Raji (cell line): ENCODE measurements around the gene MYL5.
A peak's percentile ranks its signal among the peaks of the same experiment; 100 is the strongest.

Experiments
- POLR2A ChIP-seq: IDR thresholded peaks from 2 replicates; pipeline ENCODE4 v1.6.1; 2011; ENCODE audit warnings: low read depth, low read length, control low read depth; ENCODE audit not compliant: insufficient read depth

MYL5 gene

DNA sequence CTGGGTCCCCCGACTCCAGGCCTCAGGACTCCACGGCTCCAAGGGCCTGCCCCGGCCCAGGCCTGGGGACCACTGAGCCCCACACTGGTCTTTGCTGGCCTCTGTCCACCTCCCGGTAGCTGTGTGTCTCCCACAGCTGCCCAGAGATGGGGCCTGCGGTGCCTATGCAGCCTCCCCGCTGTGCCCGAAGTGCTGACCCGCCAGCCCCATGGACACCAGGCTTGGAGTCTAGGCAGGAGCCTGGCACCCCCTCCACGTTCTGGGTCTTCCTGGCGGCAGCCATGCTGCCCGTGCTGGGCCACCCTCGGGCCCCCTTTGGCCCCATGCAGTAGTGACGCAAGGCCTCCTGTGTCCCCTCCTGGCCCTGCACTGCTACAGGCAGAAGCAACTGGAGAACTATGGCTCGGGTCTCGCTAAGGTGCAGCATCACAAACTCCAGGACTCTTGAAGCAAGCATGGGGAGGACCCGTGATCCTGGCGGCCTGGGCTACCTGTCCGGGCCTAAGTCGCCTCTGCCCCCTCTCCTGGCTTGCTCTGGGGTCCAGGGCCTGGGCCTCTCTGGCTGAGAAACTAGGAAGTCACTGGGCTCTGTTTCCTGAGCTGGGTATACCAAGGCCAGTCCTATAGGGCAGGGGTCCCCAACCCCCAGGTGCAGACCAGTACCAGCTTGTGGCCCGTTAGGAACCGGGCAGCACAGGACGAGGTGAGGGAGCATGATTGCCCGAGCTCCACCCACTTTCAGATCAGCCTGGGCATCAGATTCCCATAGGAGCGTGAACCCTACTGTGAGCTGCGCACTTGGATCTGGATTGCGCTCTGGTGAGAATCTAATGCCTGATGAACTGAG, 917 bp downstream of the MYL5 start:
- no peak; the same call in 1 of the 2 replicates for TF ChIP-seq POLR2A

DNA sequence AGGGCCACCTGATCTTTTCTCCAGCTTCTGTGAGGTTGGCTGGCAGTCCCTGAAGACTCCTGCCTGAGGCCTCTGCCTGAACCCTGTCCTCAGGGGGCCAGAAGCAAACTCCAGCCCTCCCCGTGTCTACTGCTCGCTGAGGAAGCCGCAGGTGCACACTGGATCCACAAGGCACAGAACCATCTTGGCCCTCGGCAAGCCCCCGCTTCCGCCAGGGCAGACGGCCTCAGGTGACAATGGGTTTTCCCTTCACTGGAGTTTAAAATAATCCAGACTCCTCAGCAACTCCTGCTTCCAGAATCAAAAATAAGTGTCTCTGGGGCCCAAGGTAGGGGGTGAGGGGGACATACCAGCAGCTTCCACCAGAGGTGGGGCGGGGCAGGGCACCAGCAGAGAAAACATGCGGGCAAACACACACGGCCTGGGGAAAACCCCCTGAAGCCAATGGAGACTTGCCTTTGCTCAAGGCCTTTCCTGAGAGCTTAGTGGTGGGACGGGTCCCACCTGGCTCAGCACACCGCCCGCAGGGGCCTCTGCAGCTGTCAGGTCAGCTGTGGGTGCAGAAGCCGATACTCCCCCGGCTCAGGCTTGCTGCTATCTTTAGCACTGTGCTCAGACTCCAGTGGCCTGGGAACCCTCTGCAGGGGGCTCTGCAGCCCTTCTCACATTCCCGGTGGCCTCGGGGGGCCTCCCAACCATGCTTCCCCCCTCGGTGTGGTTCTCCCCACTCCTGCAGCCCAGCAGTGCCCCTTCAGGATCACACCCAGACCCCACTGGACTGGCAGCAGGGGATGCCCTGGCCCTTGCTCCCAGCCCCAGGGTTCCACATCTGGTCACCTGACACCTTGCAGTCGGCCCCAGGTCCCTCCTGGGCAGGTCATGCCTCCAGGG, 1.9 kb downstream of the MYL5 start:
- no peak for TF ChIP-seq POLR2A

DNA sequence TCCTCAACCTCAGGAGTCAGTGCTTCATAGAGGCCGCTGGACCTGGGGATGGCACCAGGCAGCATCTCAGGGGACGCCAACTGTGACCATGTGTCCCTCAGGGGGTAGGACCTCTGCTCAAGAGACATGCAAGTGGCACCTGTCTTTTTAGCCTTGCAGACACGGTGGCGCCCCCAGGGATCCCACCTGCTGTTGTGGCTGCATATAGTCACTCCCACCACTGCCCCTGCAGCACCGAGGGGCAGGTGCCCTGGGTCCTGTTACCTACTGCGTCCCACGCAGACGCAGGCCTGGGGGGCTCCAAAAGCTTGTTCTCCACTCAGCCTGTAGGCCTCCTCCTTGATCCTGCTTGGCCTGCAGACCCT, 2.5 kb downstream of the MYL5 start:
- peak; percentile 48 for TF ChIP-seq POLR2A

DNA sequence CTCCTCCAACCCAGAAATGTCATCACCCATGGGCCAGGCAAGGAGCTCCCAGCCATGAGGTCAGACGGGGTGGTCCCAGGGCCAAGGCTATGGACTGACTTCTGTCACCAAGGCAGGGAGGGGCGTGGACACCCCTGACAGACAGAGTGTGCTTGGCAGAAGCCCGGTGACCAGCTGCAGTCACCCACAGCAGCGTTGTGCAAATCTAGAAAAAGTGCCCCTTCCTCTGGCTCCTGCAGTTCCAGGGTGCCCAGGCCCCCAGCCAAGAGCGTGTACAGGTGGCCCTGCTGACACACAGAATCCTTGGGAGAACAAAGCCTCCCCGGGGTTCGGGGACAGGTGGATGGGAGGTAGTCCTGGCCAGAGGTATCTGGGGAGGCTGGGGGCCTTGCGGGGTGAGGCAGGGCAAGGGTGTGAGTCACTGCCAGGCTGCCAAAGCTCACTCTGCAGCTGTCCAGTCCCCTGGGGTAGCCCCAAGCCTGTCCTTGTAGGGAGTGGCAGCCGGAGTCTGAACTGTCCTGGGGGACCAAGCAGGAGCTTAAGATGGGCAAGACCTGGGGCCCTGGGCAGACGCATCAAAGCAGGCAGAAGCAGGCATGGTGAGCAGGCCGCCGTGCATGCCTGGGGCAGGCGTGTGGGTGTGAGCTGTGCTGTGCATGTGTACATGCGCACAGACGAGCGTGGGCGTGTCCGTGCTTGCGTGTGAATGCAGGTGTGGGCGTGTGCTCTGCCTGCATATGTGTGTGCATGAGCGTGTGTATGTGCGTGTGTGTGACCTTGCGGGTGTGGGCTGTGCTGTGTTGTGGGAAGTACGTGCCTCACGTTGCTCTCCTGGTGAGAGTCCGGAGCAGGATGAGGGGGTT, 3.3 kb downstream of the MYL5 start:
- TF ChIP-seq POLR2A, result peak; percentile 46; the same call in 1 of the 2 replicates

DNA sequence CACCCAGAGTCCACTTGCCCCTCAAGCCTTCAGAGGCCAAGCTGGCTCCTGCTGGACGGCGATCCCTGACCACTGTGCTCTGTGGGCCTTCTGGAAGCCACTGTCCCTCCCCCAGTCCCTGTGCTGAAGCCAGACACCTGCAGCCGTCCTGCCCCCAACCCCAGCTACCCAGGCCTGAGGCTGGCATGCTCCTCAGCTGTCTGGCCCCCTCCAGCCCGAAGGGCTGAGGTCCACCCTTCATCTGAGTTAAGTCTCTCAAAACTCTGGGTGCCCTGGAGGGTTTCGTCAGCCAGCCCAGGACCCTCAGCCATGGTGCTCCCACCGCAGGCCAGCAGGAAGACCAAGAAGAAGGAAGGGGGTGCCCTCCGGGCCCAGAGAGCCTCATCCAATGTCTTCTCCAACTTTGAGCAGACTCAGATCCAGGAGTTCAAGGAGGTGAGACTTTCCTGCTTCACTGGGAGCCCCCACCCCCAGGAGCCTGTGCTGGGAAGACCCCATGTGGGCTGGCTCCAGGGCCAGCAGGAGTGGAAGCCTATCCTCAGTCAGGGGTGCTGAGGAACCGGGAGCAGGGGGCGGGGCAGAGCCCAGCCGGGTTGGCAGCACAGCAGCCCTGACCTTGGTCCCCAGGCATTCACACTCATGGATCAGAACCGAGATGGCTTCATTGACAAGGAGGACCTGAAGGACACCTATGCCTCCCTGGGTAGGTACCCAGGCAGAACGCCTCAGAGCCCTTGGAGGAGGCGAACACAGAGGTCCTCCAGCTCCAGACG, 4.2 kb downstream of the MYL5 start:
- TF ChIP-seq POLR2A, result peak; percentile 15; the same call in 1 of the 2 replicates

DNA sequence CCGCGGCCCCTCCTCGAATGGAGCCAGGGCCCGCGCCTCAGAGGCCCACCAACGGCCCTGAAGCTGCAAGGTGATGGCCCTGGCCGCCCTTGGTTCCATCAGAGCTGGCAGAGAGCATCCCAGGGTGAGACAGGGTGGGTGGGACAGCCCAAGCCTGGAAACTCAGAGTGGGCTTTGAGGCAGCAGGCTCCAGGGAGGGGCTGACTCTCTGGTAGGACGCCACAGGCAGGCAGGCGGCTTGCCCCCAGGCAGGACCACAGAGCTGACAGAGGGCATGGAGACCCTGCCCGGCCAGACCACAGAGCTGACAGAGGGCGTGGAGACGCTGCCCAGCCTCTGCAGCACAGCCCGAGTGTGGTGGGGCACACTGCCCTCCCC, 4.8 kb downstream of the MYL5 start:
- TF ChIP-seq POLR2A, result no peak

DNA sequence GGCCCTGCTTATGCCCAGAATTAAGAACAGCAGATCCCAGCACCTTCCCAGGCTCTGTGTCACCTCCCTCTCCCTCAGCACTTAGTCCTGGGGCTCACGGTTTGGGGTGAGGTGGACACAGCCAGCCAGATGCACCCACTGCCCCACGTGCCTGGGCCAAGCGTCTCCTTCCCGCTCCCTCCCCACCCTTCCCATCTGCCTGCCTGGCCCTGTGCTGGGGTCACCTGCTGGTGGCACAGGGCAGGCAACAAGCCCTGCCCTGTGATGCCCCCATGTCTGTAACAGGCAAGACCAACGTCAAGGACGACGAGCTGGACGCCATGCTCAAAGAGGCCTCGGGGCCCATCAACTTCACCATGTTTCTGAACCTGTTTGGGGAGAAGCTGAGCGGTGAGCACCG, 5.3 kb downstream of the MYL5 start:
- TF ChIP-seq POLR2A, result no peak

DNA sequence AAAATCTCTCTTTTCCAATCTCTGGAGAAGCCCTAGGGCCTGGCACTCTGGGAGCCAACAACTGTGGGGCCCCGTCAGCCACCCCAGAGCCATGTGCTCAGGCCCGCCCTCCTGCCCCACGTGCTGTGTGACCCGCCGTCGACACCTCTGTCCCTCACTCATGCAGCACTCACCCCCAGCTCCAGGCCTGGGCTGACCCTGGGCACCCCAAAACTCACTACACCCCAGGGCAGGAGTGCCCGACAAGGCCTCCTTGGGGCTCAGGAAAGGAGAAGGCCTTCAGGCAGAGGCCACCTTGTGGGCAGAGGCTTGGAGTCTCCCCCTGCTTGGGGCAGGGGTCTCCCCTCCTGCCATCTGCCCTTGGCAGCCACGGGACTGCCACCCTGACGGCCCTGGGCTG, 5.7 kb downstream of the MYL5 start:
- TF ChIP-seq POLR2A, result no peak

DNA sequence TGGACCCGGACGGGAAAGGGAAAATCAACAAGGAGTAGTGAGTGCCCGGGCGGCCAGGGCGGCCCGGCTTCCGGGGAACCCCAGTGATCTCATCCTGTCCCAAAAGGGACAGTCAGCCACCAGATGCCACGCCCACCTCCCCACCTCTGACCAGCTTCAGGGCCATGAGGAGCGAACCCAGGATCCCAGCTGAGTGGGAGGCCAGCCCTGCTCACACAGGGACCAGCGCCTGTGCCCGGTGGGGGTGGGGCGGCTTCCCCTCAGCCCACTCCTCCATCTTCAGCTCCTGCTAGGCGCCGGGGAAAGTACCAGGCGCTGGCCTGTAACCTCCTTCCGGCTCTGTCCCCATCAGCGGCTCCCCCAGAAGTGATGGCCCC, 6.2 kb downstream of the MYL5 start:
- TF ChIP-seq POLR2A, result no peak

DNA sequence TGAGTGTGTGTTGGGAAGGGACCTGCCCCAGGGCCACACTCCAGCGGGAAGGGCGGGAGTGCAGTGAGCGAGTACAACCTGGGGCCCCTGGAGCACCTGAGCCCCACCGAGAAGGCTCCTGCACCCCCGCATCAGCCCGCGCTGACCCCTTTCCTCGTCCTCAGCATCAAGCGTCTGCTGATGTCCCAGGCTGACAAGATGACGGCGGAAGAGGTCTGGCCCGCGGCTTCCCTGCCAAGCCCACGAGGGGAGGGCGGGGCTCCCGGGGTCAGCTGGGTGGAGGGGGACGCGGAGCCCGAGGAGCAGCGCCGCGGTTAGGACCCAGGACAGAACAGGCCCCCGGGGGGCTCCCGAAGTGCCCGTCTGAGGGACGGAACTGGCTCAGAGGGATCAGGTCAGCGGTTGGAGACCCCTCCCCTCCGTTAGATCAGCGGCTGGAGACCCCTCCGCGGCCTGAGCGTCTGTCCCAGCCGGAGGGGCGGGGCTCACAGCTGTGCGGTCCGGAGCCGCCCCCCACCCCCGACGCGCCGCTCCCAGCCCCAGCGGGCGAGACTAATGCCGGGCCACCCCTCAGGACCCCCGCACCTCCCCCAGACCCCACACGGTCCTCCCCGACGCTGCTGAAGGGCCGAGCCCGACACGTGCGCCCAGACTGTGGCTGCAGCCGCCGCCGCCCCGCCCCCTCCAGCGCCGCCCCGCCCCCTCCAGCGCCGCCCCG, 6.7 kb downstream of the MYL5 start:
- no peak for TF ChIP-seq POLR2A

DNA sequence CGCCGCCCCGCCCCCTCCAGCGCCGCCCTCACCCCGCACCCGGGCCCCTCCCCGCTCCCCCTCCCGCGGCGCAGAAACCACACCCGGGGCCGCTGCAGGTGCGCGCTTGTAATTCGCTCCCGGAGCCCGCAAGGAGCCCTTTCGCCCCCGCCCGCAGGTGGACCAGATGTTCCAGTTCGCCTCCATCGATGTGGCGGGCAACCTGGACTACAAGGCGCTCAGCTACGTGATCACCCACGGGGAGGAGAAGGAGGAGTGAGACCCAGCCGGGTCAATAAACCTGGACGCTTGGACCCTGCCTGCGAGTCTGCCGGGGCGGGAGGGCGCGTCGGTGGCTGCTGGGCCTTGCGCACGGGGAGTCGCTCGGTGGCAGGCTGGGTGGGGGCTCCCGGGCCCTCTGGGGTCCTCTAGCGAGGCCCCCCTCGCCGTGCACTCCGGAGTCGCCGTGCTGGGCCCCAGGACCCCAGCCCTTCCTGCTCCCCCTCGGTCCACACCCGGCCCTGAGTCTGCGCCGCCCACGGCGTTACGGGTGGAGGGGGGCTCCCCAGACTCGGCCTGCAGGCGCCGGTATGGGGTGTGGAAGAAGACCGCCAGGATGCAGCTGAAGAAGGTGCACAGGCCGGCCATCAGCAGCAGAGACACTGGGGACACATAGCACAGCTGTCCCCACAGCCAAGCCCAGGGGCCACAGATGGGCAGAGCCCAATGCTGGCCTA, 7.6 kb downstream of the MYL5 start:
- TF ChIP-seq POLR2A, result no peak

DNA sequence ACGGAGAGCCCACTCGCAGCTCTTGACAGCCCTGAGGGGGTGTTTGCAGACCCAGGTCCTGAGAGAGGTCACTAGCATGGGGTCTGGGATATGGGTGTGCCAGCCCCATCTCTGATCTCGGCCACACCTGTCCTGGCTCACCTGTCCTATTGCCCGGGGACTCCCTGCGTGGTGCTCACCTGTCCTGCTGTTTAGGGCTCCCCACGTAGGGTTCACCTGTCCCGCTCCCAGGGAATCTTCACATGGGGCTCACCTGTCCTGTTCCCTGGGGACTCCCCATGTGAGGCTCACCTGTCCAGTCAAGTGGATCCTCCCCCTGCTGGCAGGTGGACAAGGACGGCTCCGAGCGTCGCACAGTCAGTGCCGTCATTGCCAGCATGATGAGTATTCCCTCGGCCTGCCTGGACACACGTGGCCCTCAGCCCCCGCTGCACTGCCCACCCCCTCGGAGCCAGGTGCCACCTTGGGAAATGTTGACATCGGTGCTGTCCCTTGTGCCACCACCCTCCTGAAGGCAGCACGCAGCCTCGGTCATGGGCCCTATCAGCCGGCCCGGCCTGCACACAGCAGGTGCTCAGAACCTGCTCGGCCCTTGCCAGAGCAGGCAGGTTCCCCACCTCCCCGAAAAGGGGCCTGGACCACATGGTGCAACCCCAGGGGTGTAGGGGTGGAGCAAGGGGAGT, 8.3 kb downstream of the MYL5 start:
- TF ChIP-seq POLR2A, result no peak
